ENCODE results near the gene ARHGDIB.

Gene ARHGDIB

DNA sequence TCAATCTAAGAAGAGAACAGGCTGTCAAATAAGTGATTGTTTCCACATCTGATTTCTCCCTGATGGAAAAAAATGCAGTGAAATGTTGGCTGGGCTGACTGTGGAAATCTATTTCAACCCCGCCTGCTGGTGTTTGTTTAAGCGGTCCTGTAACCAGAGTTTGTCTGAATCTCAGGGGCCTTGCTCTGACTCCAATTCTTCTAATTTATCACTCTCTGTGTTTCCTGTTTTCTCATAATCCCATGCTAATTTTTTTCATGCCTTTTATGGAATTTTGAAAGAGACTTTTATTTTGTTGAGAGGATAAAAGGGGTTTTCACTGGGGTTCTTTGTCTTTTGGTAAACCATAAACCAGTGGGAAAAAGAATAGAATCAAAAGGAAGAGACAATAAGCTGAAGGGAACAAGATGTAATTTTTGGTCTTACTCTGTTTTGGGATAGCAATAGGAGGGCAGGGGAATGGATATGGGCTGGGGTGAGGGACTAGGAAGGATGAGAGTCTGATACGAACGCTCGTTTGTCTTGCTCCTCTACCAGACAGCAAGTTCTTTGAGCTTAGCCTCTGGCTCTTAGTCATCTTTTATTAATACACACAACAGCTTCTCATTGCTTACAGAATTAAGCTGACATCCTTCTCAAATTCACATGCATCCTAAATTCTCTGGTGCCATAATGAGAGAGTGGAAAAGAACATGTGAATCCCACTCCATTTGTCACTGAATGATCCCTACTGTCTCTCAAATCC is 67.7 kb downstream of the ARHGDIB start:
- no peak for DNase-seq

DNA sequence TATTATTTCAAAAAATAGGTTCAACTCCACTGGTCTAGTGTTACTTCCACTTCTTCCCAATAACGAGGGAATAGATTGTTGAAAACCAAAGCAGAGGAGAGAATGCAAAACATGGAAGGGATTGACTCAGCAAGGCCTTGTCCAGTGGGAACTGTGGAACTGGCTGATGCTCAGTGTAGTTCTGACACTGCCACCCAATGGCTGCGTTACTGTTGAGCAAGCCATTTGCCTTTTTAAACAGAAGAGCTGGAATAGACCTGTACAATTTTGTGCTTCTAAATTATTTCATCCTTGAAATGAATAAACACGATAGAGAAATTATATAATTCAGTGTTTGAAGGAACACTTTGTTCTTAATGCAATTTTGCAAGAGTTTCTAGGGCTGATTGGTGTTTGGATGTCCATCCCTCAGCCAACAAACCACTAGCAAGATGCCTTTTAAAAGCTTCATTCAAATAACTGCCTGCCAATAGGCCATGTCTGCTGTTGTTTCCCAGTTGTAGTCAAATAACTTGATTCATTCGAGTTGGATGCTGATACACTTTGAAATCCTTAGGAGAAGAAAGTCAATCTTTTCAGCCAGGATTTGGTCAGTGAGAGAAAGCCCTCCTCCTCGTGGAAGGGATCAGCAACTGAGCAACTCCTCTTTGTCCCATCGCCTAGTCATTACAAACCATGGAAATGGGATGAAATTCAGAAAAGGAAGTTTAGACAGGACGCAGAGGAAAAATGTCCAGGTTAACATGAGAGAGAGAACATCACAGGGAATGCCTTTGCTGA is 68.5 kb downstream of the ARHGDIB start:
- DNase-seq = peak in 1 of 3 donors; percentile 10
